ENCODE measurements around the gene PITPNM3.

Gene PITPNM3

DNA sequence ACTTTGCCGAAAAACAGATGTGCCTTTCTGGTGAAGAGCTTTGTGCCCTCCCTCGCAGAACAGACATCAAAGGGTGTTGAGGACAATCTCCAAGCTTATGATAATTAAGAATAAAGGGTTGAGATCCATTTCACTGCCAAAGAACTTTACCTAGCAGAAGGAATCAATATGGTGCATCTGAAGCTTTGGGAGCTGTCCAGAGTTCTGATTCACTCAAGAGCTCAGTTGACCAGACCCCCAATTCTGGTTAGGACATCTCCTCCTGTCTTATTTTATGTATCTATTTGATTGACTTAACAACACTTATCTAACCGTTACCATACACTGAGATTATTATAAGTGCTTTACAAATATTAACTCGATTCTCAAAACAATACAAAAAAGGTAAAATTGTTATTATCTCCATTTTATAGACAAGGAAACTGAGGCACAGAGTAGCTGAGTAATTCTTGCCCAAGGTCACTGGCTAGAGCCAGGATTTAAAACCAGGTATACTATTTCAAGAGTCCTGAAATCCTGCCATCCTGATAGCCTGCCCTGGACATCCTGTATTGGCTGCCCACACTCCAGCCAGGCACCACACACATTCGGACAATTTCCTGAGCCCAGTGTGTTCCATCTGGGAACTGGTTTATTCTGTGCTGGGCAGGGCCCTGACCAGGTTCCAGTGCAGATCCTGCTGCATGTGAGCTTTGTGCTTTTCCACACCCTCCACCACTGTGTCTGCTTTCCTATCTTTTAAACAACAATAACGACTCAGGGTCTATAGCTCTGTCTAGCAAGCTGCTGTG lies 29.8 kb downstream of the PITPNM3 start:
- DNase-seq (ENCODE audit: low read depth), result no peak

DNA sequence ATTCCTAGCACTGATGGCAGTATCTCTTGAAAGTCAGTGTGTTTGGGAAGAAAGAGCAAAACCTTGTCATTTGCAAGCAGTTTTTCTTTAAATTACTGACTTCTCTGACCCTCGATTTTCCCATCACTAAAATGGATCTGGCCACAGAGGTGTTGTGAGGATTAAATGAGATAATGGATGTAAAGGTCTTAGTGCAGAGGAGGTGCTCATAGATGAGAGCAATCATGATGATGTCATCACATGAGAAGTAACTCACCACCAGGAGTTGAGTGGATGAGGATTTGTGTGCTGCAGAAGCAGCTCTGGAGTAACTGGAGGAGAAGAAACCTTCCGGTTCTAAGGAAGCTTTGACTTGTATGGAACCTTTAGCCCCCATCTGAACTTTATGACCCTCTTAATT lies 30.6 kb downstream of the PITPNM3 start:
- no peak for DNase-seq (ENCODE audit: low read depth)

DNA sequence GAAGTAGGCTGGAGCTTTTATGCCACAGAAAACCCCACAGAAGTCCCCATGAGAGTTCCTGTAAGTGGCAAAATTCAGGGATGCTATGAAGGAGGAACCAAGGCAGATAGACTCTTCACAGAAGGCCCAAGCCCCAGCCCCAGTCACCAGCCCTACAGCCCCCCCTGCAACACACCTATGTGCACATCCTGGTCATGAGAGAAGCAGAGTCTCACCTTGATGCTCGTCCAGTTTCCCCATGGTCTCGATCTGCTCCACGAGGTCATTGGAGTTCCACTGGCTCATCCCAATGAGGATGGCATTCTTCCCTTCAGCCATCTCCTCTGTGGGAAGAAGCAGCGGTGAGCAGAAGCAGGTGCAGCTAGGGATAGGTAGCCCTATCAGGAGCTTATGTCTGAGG lies 31.2 kb downstream of the PITPNM3 start:
- DNase-seq (ENCODE audit: low read depth), result no peak

DNA sequence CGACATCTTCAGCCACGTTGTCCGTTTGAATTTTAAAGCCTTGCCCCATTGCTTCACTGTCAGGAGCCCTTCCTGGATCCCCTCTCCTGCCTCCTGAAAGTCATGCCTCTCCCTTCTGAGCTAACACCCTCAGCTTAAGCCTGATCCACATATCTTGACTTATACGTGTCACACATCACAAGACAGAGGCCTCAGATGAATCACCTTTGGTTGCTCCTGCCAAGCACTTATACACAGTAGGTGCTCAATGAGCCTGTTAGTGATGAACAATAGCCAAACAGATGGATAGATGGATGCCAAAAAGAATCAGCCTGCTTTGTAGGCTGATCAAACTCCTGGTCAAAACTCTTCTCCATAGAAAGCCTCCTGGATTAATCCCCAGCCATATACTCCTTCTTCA lies 31.8 kb downstream of the PITPNM3 start:
- DNase-seq (ENCODE audit: low read depth), result no peak

DNA sequence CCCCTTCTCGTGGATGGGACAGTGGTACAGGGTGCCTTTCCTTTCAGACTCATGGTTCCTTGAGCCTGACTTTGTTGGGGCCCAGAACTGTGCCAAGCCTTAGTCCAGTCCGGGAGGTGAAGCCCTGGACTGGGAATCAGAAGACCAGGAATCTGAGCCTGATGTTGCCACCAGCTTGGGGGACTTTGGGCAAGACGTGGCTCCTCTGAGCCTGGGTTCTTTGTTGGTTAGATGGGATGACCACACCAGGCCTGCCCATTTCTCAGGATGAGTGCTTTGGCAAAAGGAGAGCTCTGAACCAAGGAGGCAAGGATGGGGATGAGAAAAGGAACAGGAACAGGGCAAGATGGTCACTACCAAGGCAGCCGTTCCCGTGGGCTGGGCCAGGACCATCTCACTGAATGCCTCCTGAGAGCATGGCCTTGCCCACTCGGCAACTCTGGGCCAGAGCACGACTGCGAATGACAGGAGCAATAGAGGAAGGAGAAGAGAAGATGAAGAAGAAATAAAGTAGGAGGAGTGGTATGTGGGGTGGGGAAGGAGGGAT lies 32.5 kb downstream of the PITPNM3 start:
- no peak for DNase-seq (ENCODE audit: low read depth)

DNA sequence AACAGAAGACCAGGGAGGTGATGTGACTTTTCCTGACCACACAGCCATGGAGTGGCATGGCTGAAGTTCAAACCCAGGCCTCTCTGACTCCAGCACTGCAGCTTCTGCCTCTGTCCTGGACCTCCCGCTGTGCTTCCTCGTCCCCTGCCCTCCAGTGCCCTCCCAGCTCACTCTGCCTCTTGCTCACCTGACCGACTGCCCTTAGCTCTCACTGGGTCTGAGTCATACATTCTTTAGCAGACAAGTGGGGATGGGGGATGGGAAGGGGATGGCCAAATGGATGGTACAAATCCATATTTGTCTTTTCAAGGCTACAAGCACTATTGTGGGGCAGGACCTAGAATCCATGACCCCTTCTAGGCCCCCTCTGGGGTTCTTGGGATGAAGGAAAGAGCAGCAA lies 33.0 kb downstream of the PITPNM3 start:
- no peak for DNase-seq (ENCODE audit: low read depth)

DNA sequence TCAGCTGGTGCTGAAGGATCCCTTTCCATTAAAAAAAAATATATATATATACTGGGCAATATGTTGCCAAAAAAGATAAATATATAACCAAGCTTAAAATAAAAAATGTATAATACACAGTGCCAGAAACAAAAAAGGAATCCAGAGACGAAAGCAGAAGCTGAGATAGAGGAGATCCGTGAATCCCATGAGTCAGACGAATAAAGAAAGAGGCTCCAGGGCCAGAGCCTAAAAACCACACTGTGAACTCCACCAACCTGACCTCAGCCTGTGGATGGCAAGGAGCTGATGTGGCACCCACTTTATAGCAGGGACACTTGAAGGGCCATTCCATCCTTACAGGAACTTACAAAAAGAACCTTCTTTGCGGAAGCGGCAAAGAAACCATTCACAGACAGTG lies 34.8 kb downstream of the PITPNM3 start:
- DNase-seq (ENCODE audit: low read depth), result no peak

DNA sequence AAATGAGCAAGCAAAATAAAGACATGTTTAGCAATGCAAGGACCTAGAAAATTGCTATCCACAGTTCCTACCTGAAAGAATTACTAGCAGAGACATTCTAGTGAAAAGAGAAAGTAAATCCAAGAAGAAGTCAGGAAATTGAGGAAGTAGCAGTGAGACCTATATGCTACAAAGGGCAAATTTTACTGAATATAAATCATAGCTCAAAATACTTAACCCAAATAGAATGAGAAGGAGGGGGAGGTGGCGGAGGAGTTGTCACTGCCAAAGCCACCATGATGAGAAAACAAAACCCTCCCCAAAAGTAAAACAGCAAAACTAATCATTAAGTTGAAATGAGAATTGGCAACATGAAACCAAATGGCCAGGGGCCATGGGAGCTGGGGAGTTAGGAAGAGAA lies 39.3 kb downstream of the PITPNM3 start:
- DNase-seq (ENCODE audit: low read depth), result no peak

DNA sequence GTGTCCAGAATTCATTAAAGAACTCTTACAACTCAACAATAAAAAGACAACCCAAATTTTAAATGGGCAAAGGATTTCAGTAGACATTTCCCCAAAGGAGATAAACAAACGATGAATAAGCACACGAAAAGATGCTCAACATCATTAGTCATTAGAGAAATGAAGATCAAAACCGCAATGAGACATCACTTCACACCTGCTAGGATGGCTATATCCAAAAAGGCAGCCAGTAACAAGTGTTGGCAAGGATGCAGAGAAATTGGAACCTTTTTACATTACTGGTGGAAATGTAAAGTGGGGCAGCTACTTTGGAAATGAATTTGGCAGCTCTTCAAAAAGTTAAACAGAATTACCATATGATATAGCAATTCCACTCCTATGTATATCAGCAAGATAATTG lies 42.0 kb downstream of the PITPNM3 start:
- no peak for DNase-seq (ENCODE audit: low read depth)

DNA sequence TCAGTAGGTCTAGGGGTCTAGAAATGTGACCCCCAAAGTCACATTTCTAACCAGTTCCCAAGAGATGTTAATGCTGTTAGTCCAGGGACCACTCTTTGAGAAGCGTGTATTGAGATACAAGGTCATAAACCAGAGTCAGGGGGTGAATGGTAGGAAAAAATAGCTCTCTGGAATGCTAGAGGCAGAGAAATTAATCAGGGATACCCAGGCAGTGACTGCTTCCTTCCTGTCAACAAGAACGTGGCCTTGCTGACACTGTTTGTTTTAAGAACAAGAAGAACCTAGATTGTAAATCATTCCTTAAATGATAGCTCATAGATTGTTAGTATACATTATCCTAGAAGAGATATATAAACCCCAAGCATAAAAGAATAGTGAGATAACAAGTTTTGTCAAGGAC lies 43.8 kb downstream of the PITPNM3 start:
- DNase-seq (ENCODE audit: low read depth), result no peak

DNA sequence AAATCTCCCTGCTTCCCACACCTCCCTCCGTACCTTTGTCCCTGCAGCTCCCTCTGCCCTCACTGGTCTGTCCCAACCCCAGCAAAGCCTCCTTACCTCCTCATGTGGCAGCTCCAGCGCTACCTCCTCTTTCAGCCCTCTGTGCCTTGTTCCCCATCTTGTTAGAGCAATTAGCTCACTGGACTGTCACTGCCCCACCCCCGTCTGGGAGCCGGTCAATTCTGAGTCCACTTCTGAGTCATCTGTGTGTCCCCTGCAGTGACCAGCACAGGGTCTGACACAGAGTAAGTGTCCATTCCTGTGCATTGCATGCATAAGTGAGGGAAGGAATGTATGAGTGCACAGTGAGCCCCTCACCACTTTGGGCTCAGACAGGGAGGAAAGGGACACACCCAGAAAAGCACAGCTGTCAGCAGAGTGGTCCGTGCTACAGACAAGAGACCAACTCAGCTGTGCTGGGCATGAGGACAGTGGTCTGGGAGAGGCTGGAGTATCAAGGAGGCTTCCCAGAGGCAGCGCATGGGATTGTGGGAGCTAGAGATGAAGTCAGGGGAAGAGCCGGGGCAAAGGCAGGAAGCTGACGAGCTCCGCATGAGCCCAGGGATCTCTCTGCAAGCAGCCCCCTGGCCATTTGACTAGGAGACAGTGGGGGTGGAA lies 45.9 kb downstream of the PITPNM3 start:
- no peak for DNase-seq (ENCODE audit: low read depth)

DNA sequence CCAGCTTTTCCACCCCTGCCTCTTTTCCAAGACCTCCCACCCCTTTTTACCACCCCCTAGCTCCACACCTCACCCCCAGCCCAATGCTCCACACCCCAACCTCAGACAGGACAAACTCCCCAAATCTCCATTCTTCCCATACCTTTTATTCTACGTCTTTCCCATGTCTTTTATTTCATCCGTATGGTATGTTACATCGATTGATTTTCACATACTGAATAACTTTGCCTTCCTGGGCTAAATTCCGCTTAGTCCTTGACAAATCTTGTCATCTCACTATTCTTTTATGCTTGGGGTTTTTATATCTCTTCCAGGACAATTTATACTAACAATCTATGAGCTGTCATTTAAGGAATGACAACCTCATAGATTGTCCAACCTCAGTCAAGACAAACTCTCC lies 46.4 kb downstream of the PITPNM3 start:
- no peak for DNase-seq (ENCODE audit: low read depth)

DNA sequence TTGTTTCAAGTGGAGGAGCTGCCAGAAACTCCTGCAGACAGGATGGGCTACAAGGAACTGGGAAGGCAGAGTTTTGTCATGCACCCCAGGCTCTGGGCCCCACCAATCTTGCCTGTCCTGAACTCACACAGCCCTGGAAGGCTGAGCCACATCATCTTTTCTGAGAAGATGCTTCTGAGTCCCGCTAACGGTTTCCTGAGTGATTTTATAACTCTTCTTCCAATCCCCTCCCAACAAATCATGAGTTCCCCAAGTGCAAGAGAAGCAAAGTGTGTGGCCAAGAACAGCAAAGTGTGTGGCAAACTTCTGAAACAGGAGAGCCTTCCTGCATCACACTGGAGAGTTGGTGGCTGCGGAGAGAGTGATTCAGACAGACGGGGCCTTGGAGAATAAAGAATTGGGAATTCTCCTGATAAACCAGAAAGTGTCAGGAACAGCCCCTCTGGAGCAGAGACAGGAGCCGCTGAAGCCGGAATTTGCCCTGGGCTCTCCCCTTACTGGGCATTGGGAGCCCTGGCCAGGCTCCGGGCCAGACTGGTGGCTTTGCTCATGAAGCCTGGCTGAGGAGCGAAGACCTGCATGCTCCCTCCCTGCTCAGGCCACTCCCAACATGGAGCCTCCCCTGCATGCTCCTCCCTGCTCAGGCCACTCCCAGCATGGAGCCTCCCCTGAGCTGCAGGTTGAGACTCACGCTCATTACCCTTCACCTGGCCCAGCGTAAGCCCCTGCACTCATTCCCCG lies 47.2 kb downstream of the PITPNM3 start:
- DNase-seq (ENCODE audit: low read depth), result no peak

DNA sequence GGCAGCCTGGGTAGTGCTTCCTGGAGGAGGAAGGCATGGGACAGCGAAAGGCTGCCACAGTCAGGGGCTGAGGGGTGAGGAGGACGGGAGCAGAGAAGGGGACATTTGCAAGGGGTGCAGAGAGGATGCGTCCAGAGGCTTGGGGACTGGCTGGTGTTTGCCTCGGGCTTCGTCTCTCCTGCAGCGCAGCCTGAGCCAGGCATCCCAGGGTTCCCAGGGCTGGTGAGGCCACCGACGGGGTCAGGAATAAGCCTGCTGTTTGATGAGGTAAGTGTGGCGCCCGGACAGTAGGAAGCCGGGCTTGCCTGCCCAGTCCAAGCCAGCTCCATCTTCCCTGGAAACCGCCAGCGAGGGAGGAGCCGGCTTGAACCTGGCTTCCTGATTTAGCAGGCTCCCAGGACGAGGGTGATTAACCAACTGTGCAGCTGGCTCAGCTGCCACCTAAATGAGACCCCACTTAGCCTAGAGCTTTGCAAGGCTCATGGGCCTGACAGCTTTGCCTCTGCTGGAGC lies 47.8 kb downstream of the PITPNM3 start:
- no peak for DNase-seq (ENCODE audit: low read depth)

DNA sequence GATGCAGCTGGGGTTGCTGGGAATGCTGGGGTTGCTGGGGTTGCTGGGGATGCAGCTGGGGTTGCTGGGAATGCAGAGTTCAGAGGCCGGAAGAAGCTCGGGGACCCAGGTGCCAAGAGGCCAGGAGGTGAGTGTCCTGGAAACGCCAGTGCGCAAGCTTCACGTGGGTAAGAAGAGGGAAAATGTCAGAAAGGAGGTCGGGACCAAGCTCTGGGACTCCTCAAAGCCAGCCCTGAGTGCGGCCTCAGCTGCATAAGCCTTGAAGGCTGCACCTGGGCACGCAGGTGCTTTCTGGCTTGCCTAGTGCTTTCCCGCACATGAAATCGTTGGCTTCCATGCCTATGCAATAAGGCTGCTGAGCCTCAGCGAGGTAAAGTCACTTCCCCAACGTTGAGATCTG lies 48.3 kb downstream of the PITPNM3 start:
- no peak for DNase-seq (ENCODE audit: low read depth)

DNA sequence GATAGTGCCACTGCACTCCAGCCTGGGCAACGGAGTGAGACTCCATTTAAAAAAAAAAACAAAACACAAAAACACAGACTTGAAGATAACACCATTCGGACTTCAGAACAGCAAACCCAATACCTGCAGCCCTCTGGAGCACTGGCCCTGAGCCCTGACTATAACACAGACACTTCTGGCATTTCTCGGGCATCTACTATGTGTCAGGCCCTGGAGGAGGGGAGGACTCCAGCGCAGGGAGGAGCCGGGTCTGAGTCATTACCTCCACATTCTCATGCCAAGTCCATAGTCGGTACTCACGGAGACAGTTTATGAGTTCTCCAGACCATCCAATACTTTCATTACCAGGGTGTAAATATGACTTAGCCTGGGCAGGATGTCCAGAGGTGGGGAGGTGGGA lies 48.8 kb downstream of the PITPNM3 start:
- DNase-seq (ENCODE audit: low read depth), result no peak

DNA sequence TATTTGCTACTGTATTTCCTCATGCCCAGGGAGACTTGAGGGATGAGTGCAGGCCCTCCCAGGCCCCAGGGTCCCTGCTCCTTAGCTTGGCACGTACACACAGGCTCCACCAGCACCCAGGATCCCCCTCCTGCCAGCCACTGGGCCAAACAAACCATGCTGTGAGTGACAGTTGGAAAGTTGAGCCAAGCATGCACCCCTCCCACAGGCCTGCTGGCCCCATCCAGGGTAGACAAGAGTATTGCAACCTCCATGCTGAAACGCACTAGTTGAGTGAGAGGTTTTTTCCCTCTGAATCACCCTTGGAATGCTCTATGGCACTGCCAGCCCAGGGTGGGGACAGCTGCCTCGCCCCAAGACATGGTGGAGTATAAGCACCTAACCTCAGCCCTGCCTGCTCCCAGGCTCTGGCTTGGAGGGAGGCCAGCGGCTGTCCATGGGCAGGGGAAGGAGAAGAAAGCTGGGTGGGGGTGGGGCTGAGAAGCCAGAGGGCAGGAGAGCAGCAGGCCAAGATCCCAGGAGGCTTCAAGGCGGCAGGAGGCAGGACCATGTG lies 49.6 kb downstream of the PITPNM3 start:
- DNase-seq (ENCODE audit: low read depth), result no peak

DNA sequence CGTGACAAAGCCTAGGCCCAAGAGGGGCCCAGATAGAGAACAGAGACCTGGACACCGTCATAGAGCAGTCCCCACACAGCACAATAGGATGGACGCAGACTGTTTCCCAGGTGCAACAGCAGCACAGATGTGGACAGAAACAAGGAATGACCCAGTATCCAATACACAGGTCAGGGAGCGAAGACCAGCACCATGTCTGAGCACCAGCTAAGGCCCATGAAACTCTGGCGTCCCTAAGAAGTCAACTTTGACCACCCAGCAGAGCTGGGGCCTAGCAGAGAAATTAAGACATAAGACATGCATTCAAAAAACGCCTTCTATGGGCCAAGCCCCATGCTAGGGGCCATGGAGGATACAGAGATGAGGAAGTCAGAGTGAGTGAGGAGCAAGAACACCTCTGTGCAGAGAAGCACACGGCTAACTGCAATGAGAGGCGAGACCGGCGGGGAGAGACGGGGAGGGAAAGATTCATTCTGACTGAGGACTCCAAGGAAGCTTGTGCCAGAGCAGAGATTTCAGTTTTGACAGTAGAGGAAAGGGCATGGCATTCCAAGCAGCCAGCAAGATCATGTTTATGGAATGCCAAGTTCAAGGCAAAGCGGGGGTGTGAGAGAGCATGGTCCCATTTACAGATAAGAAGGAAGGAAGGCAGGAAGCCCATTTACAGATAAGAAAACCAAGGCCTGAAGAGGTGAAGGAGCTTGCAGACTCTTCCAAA lies 50.8 kb downstream of the PITPNM3 start:
- DNase-seq (ENCODE audit: low read depth), result no peak

DNA sequence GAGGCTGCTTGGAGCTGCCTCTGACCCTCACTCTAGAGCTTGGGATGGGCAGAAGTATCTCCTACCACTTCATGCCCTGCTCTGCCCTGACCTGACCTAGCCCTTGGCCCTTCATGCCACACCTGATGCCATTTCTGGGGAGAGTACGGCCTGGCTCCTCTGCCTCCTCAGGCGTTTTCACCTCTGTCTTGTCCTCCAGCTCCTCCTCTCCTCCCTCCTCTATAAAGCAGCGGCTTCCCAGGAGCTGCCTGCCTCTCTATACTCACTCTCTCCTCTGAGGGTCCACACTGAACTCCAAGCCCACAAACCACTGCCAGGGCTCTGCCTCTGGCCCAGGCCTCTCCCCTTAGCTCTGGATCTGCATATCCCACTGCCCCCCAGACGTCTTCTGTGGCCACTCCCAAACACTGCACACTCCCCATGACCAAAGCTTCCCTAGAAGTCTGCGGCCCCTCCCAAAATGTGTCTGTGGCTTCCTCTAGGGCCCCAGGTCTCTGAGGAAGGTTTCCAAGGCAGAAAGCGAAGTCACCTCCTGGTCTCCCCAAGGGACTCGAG lies 52.6 kb downstream of the PITPNM3 start:
- no peak for DNase-seq (ENCODE audit: low read depth)

DNA sequence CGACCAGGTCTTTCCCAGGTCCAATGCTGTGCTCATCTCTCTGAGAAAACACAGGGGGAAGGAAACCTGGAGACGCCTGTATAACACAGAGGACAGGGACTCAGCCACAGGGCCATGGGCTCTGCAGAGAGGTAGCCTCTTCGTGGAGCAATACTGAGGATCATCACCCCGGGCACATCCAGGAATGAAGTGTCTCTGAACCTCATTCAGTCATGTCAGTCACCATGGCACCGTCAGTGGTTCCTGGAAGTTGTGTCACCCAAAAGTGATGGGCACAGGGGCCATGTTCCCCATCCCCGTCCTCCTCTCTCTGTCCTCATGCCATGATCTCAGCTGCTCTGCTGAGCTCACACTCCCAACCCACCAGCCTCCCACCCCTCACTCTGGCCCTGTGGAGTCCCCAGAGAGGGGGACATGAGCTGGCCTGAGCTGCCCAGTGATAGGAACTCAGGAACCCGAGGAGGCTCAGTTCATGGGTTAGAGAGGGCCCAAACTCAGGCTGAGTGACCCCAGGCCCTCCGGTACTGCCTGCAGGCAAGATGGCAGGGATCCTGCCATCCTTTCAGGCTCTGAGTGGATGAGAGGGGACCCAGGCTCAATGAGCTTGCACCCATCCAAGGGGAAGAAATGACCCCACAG lies 53.4 kb downstream of the PITPNM3 start:
- no peak for DNase-seq (ENCODE audit: low read depth)

DNA sequence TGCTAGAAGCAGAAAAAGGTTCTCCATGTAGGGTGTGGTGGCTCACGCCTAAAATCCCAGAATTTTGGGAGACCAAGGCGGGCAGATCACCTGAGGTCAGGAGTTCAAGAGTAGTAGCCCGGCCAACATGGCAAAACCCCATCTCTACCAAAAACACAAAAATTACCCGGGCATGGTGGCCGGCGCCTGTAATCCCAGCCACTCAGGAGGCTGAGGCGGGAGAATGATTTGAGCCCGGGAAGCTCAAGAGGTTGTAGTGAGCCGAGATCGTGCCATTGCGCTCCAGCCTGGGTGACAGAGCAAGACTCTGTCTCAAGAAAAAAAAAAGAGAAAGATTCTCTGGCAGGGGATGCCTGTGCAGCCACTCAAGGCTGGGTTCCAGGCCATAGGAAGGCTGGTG lies 54.2 kb downstream of the PITPNM3 start:
- no peak for DNase-seq (ENCODE audit: low read depth)

Measured in activated T-cell treated with anti-CD3 and anti-CD28 coated beads for 48 hours (primary cell).